OCI-LY3 (cell line): ENCODE measurements around the gene LHX4.

Experiments
- H2AFZ ChIP-seq: fragments of 200-600, 300-600 bp; shearing (Covaris generic); 2 replicates; pipeline ENCODE4 v1.6.0; 2014; ENCODE audit warnings: antibody characterized with exemption, low read depth, low read length
- H3K27ac ChIP-seq: fragments of 200-600, 300-600 bp; sonication (generic); 2 replicates; pipeline ENCODE4 v1.5.1; 2014; ENCODE audit warnings: mild to moderate bottlenecking, low read length, moderate library complexity, mixed read lengths
- H3K27me3 ChIP-seq: fragments of 200-600, 300-600 bp; sonication (generic); 2 replicates; pipeline ENCODE4 v1.6.1; 2014; ENCODE audit warnings: low read depth, low read length, mixed read lengths
- H3K36me3 ChIP-seq: fragments of 200-600, 300-600 bp; sonication (generic); replicated peaks from 2 replicates; pipeline ENCODE3; 2014; ENCODE audit warnings: low read depth, low read length, mixed read lengths
- H3K4me1 ChIP-seq: fragments of 300-600, 200-600 bp; sonication (generic); 2 replicates; pipeline ENCODE4 v1.6.1; 2014; ENCODE audit warnings: low read length, mixed read lengths
- H3K4me2 ChIP-seq: fragments of 200-600, 300-600 bp; sonication (generic); 2 replicates; pipeline ENCODE4 v1.6.1; 2014; ENCODE audit warnings: low read length, mixed read lengths
- H3K4me3 ChIP-seq: fragments of 300-600, 200-600 bp; sonication (generic); 2 replicates; pipeline ENCODE4 v1.5.1; 2014; ENCODE audit warnings: antibody characterized with exemption, mild to moderate bottlenecking, low read length, moderate library complexity
- H3K79me2 ChIP-seq: fragments of 300-600, 200-600 bp; shearing (Covaris generic); 2 replicates; pipeline ENCODE4 v1.6.1; 2014; ENCODE audit warnings: mild to moderate bottlenecking, low read length, mixed read lengths
- H3K9ac ChIP-seq: fragments of 300-600, 200-600 bp; shearing (Covaris generic); 2 replicates; pipeline ENCODE4 v1.6.0; 2014; ENCODE audit warnings: mild to moderate bottlenecking, low read length, moderate library complexity
- H3K9me3 ChIP-seq: fragments of 200-600, 300-600 bp; shearing (Covaris generic); 2 replicates; pipeline ENCODE4 v1.6.1; 2014; ENCODE audit warnings: low read length, mixed read lengths; ENCODE audit not compliant: insufficient read depth
- H4K20me1 ChIP-seq: fragments of 200-600, 300-600 bp; sonication (generic); 2 replicates; pipeline ENCODE4 v1.6.1; 2016; ENCODE audit warnings: low read length, mixed read lengths; ENCODE audit not compliant: insufficient read depth
- CTCF ChIP-seq: fragments of 200-600, 300-600 bp; sonication (generic); IDR thresholded peaks from 2 replicates; pipeline ENCODE4 v1.5.1; 2014; ENCODE audit warnings: antibody characterized with exemption, low read length, low read depth
- EZH2phosphoT487 ChIP-seq: fragments of 200-600 bp; shearing (Covaris generic); IDR thresholded peaks from 2 replicates; pipeline ENCODE4 v1.6.1; 2018; ENCODE audit warnings: antibody characterized with exemption, mixed run types, low read depth

The LHX4 gene

DNA sequence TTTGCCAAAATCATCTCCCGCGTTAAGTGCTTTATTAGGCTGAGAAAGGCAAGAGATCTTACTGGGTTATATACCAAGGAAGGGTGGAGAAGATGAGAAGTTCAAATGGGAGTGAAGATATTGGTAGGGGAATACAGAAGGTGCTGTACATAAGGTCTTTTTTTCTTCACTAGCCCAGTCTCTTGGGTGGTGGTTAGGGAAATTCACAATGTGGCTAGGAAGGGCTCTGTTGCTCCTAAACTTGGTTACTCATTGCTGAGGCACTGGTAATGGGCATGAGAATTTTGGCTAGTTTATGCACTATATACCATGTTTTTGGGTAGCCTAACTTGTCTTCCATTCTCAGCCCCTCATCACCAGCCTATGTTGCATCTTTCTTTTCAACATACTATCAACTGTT lies 50.6 kb downstream of the LHX4 start:
- H3K9ac ChIP-seq = no peak overlapping the region
- no peaks in the 10 kb centered on the region for H3K79me2 ChIP-seq
- no peaks in the 10 kb centered on the region for H3K27me3 ChIP-seq
- TF ChIP-seq EZH2phosphoT487 (no peak), CTCF (no peak)
- H3K9me3 ChIP-seq = no peaks in the 10 kb centered on the region
- peaks cover 6% of the 10 kb centered on the region for H3K36me3 ChIP-seq
- H4K20me1 ChIP-seq = no peaks in the 10 kb centered on the region
- H2AFZ ChIP-seq = no peak overlapping the region
- no peak overlapping the region for H3K4me2 ChIP-seq
- no peak overlapping the region for H3K27ac ChIP-seq
- H3K4me1 ChIP-seq = no peaks in the 10 kb centered on the region
- H3K4me3 ChIP-seq = no peak overlapping the region

DNA sequence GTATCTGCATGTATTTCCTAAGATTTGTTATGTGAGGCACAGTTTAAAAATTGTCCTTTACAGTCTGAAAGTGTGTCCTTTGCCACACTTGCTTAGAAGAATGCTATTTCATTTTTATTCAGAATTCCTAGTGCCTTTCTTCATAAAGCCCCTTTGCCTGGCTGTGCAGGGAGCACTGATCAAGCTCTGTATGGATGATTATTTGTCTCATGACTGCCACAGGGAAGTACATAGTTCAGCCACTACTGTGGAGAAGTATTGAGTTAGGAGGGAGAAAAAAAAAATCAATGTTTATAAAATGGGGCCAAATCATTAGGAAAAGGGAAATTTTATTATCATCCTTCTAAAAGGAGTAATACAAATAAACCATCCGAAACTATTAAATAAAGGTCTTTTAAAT lies 51.4 kb downstream of the LHX4 start:
- no peaks in the 10 kb centered on the region for H3K9me3 ChIP-seq

DNA sequence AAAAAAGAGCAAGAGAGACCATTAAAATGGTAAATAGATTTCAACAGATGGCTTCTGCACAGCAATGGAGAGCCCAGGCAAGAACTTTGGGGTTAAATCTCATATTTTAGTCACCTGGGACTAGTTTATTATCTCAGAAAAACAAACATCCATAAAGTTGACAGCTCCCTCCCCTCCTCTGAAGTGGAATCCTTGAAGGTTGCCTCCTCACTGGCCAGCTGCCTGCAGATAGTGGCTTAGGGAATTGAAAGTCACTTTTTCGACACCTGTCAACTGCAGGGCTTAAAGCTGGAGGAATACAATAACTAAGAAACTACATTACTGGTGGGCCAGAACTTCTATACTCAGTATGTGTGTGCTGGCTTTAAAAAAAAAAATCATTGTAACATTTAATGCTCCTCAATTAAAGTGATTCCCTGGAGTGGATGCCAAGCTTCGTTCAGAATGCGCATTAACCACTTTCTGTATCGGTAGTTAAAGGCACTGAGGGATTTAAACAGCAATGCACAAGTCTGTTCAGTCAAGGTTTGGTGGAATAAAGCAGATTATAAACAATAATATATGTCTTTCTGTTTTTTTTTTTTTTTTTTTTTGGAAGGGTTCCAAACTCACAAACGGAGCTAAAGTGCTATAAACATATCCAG lies 52.5 kb downstream of the LHX4 start:
- H3K4me2 ChIP-seq = no peak overlapping the region
- H3K27me3 ChIP-seq = no peaks in the 10 kb centered on the region
- no peaks in the 10 kb centered on the region for H3K9me3 ChIP-seq
- H2AFZ ChIP-seq = no peak overlapping the region
- H3K79me2 ChIP-seq = no peaks in the 10 kb centered on the region
- no peak overlapping the region for H3K27ac ChIP-seq
- H3K9ac ChIP-seq = no peak overlapping the region
- H3K4me3 ChIP-seq = no peak overlapping the region
- H3K4me1 ChIP-seq = no peaks in the 10 kb centered on the region
- TF ChIP-seq CTCF (no peak), EZH2phosphoT487 (no peak)
- H4K20me1 ChIP-seq = no peaks in the 10 kb centered on the region
- H3K36me3 ChIP-seq = peaks cover 2% of the 10 kb centered on the region

More for the DNA sequence above, 51.4 kb downstream of the LHX4 start:
- Histone ChIP-seq H3K27ac (no peak overlapping the region), H3K36me3 (peaks cover 6% of the 10 kb centered on the region), H3K4me2 (no peak overlapping the region), H4K20me1 (no peaks in the 10 kb centered on the region), H3K9ac (no peak overlapping the region), H3K4me3 (no peak overlapping the region), H2AFZ (no peak overlapping the region), H3K4me1 (no peaks in the 10 kb centered on the region), H3K27me3 (no peaks in the 10 kb centered on the region), H3K79me2 (no peaks in the 10 kb centered on the region)
- TF ChIP-seq EZH2phosphoT487 = no peak
- TF ChIP-seq CTCF = no peak

DNA sequence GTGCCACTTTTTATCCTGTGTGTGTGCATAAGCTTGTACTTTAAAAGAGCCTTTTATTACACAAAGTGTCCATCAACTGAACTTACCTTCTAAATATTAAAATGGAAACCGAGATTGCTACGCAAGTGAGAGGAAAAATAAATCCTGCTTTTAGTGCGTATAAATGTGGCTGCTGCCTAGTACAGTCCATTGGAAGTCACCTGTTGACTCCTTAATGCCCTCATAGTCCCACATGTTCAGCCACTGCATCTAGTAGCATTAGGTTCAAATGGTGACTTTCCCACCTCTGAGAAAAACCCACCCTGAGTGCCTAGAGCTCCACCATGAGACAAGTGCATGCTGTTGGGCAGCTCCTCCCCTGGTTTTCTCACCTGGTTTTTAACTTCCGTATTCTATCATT lies 53.0 kb downstream of the LHX4 start:
- H3K4me2 ChIP-seq = no peak overlapping the region
- no peak for TF ChIP-seq CTCF
- TF ChIP-seq EZH2phosphoT487 = no peak
- no peaks in the 10 kb centered on the region for H3K79me2 ChIP-seq

More for the DNA sequence above, 53.0 kb downstream of the LHX4 start:
- Histone ChIP-seq H3K27me3 (no peaks in the 10 kb centered on the region), H3K36me3 (peaks cover 2% of the 10 kb centered on the region), H3K4me1 (no peaks in the 10 kb centered on the region), H3K9ac (no peak overlapping the region), H3K27ac (no peak overlapping the region), H4K20me1 (no peaks in the 10 kb centered on the region), H3K9me3 (no peaks in the 10 kb centered on the region), H3K4me3 (no peak overlapping the region), H2AFZ (no peak overlapping the region)
